ENCODE data around the gene FRY.

DNA sequence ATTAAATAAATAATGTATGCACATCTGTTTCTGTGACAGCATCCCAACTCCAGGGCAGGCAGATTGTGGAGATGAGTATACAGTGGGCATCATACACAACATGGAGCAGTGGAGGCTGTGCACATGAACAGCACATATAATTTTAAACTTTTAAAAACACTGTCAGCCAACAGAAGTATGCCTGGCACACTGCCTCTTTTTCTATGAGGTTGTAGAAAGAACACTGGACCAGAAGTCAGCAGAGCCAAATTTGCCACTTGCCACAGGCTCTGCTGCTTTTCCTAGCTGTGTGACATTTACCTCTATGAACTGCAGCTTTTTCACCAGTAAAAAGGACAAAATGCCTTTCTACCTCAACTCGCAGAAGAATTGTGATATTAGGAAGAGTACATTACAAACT lies 118.7 kb downstream of the FRY start:
- TF ChIP-seq, protein P1, sequence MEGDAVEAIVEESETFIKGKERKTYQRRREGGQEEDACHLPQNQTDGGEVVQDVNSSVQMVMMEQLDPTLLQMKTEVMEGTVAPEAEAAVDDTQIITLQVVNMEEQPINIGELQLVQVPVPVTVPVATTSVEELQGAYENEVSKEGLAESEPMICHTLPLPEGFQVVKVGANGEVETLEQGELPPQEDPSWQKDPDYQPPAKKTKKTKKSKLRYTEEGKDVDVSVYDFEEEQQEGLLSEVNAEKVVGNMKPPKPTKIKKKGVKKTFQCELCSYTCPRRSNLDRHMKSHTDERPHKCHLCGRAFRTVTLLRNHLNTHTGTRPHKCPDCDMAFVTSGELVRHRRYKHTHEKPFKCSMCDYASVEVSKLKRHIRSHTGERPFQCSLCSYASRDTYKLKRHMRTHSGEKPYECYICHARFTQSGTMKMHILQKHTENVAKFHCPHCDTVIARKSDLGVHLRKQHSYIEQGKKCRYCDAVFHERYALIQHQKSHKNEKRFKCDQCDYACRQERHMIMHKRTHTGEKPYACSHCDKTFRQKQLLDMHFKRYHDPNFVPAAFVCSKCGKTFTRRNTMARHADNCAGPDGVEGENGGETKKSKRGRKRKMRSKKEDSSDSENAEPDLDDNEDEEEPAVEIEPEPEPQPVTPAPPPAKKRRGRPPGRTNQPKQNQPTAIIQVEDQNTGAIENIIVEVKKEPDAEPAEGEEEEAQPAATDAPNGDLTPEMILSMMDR (IDR thresholded peaks at IDR 0.05), result no peak
- no peak for TF ChIP-seq EZH2 (IDR thresholded peaks at IDR 0.05; ENCODE audit: borderline replicate concordance, insufficient read depth, low read depth, low read length, poor library complexity, severe bottlenecking)

Data from B cell (primary cell).